ENCODE measurements around the gene PKNOX2.

The PKNOX2 gene

GRCh38 chr11:125229916-125230315, 65.4 kb downstream of the PKNOX2 start:
- DNase-seq (ENCODE audit: low read depth, low spot score), result no peak

DNA sequence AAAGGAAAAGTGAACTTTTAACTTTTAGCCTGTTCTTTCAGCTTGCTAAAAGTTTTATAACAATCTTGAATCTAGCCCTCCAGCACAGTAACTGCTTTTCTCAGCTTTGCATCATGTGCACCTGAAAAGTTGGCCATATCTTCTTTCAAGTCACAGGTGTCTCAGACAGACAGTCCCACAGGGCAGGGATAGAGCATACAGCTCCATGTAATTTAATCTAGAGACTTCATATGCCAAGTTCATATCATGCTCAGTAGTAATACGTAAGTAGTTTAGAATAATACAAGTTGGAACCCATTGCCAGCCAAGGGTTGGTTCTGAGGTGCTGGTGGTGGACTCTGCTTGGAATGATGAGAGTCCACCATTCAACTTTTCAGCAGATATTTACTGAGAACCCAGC, 68.6 kb downstream of the PKNOX2 start:
- DNase-seq (ENCODE audit: low read depth, low spot score), result no peak

GRCh38 chr11:125233736-125234275, 69.3 kb downstream of the PKNOX2 start:
- DNase-seq (ENCODE audit: low read depth, low spot score), result no peak

DNA sequence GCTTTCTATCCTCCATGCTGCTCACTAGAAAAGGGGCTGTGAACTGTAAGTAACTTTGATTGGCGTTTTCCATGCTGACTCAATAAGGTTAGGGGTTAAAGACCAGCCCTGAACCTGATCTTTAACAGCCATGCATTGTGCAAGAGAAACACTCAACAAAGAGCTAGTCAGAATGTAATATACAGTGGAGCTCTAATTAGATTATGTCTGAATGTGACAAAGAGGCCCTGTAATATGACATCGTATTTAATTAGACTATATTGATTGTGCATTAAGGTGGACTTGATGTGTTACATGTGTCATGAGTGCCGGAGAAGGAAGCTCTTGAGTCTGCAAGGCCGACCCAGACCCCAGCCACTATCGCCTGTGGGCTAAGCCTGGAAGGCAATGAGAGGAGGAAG, 70.5 kb downstream of the PKNOX2 start:
- no peak for DNase-seq (ENCODE audit: low read depth, low spot score)

DNA sequence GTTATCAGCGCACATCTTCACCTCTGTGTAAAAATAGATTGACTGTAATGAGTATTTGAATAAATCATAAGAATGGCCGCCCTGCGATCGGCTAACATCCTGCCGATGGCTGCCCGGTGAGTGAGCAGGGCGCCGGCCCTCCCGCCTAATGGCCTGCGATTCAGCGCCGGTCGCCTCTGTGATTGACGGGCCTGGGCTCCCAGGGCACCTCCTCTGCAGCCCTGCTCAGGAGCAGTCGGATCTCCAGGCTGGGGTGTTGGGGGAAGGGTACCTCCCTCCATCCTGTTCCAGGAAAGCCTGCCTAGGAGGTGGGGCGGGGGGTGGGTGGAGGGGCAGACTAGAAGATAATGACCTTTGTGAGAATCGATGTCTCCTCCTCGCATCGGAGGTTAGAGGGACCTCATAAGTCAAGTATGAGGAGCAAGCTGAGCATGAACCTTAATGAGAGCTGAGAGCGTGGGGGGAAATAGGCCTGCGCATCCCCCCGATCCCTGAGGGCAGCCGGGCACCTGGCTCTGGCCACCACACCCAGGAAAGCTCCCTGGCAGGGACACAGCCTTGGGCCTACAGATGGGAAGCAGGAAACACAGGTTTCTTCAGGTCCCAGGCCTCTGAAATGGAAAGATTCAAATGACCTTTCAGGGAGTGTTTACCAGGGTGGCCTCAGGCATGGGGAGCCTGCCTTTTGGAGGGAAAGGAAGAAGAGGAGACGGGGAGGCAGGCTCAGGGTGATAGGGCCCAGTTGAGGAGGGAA, 71.7 kb downstream of the PKNOX2 start:
- DNase-seq (ENCODE audit: low read depth, low spot score), result no peak

DNA sequence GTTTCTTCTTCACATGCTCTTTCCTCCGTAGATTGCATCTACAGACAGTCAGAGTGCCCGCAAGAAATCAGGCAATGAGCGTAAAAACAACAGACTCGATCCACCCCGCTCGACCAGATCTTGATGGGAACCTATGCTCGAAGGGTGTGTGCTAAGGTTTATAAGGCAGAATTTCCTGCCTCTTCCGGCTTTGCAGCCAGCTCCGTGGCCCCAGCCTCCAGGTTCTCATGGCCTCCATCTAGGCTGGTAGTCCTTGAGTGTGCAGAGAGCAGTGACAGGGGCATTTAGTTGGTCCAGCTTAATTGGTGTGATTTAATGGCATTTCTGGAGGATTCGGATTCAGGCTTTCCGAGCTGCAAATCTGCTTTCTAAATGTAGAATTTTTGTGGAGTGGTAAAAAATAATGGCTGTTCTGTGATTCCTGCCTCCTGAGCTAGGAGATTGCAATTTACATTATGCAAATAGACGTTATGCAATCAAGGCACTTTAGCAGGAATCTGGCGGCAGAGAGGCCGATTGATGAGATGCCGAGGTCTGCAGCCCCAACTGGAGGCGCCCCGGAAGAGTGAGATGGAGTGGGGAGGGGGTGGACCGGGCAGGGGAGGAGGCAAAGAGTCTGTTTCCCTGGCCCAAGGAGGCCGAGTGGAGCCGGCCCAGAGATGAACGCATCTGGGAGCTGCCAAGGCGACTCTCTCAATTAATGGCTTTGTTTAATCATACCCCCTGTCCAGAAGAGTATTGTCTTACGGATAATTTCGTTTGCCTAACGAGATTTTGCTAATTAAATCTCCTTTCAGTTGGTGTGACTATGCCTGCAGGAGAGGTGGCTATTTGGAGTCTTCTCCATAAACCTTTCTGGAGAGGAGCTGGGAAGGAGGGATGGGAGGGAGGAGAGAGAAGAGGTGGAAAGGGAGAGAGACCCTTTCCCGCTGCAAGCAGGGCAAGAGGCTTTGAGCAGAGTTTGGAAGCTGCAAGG, 75.3 kb downstream of the PKNOX2 start:
- DNase-seq (ENCODE audit: low read depth, low spot score), result no peak

- DNase-seq (ENCODE audit: low read depth, low spot score), result no peak
Measured at GRCh38 chr11:125241104-125241503, 76.6 kb downstream of the PKNOX2 start.

DNA sequence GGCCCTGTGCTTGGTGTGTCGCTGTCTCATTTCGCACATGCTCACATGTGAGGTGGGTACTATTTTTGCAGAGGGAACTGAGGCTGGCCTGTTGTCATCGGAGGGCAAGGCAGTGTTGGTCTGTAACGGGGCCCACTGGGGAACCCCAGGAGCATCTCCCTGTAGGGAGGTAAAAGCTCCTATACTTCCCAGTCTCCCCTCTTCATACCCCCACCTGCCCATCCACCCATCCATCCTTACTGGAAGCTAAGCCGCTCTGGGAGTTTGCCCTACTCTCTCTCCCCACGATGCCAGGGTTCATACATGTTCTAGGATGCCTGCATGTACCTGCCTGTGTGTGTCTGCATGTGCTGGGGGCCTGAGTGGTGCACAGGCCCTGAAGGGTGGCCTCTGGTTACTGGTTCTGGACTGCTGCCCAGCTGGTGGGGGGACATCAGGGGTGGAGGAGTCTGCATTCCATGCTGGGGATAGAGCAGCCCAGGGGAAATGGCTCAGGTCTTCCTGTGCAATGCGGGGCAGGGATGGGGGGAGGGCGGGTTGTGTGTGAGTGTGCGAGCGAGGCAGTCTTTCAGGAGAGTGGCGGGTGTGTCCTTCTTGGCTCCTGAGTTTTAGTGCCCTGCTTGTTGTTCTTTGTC, 77.7 kb downstream of the PKNOX2 start:
- no peak for DNase-seq (ENCODE audit: low read depth, low spot score)

DNA sequence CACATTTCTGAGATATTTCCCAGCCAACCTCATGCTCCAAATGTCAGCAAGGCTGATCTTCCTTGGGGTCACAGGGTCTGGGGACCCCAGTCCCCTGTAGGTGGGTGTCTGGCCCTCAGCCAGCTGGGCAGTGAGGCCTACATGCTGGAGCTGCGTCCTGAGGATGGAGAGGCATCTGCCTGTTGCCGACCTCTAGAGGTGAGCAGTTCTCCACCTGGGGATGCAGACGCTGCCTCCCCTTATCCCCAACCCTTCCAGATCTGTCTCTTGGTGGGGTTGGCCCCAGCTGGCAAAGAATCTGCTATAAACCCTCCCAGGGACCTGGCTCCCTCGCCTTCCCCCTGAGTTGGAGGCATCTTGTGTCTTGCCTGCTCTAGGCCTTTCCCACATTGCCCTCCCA, 79.6 kb downstream of the PKNOX2 start:
- no peak for DNase-seq (ENCODE audit: low read depth, low spot score)

- no peak for DNase-seq (ENCODE audit: low read depth, low spot score)
Measured at GRCh38 chr11:125245299-125245698, 80.7 kb downstream of the PKNOX2 start.

DNA sequence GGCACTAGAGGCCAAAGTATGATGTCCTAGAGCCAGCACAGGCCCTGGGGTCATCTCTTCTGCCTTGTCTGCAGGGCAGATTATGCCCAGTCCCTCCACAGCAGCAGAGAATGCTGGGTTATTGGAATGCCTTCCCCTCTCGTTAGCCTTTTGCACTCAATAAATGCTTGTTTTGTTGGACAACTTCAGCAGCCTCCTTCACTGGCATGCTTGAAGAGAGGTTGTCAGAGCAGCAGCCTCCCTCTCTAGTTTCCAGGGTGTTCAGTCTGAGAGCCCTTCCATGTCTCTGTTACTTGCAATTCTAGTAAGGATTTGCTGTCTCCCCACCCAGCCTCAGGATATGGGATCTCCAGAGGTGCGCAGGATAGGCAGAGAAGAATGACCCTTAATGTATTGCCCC, 82.9 kb downstream of the PKNOX2 start:
- no peak for DNase-seq (ENCODE audit: low read depth, low spot score)

GRCh38 chr11:125250318-125251213, 86.0 kb downstream of the PKNOX2 start:
- no peak for DNase-seq (ENCODE audit: low read depth, low spot score)

- DNase-seq (ENCODE audit: low read depth, low spot score), result no peak
Measured at GRCh38 chr11:125251214-125251545, 86.6 kb downstream of the PKNOX2 start.

DNA sequence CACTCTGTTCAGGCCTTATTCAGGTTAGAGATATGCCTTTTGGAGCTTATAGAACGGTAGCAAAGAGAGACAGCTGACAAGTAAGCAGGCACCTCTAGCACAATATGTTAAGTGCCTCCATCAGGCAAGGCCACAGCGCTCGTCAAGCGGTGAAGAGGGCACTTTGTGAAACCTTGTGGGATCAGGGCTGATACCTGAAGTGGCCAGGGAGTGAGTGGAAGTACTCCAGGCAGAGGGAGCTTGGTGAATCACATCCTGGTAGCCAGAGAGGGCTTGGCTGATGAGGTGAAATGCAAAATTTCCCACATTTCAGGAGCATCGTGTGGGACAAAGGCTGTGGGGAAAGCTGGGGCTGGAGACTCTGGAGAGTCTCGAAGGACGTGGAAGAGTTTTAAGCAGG, 87.4 kb downstream of the PKNOX2 start:
- no peak for DNase-seq (ENCODE audit: low read depth, low spot score)

DNA sequence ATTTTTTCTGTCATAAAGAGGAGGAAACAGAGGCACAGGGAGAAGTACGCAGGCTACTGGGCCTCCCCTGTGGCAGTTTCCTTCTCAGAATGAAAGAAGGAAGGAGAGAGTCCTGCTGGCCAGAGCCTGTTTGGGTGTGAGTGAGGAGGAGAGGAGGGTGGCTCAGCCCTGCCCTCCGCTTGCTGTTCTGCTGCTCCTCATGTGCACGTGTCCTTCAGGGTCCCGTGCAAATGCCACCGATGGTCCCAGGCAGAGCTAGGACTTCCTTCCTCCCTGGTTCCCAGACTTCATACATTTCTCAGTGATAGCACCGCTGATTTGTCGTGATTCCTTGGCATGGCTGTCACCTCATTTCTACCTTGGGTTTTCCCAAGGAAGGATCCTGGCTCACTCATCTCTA, 88.7 kb downstream of the PKNOX2 start:
- DNase-seq (ENCODE audit: low read depth, low spot score), result no peak

- DNase-seq (ENCODE audit: low read depth, low spot score), result no peak
Measured at GRCh38 chr11:125253795-125254525, 89.4 kb downstream of the PKNOX2 start.

- DNase-seq (ENCODE audit: low read depth, low spot score), result no peak
Measured at GRCh38 chr11:125256541-125257189, 92.1 kb downstream of the PKNOX2 start.

GRCh38 chr11:125257190-125257579, 92.6 kb downstream of the PKNOX2 start:
- DNase-seq (ENCODE audit: low read depth, low spot score), result no peak

DNA sequence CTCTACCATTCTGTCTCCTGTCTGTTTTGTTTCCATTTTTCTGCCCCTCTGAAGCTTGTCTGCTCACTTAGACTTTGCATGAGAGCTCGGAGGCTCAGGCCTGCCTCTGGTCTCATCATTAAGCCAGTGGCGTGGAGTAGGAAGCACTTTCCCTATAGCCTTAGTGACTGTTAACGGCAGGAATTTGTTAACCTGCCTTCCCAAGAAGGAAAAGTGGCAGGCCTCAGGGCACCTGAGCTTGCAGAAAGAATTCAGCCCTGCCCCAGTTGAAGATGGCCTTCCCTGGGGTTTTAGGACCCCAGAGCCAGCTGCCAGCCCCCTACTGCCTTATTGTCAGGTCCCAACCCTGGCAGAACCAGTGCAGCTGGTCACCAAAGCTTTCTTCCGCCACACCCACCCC, 93.2 kb downstream of the PKNOX2 start:
- DNase-seq (ENCODE audit: low read depth, low spot score), result no peak

Data from activated CD4-positive, CD25-positive, alpha-beta regulatory T cell treated with anti-CD3 and anti-CD28 coated beads, Interleukin-2, amount 50 U/mL, for 16 hours (primary cell).